SK-N-SH (cell line): ENCODE data around the gene TSC1. TPM values are rescaled to one million over a fixed set of nuclear protein-coding genes. Genes with fewer than 3 reads are reported as not detected.

Experiments used
- CTCF ChIA-PET: fragments of 300-600, 350-600 bp; formaldehyde crosslinking; extraction: SDS; loops from one replicate; lab custom pipeline; 2021; lab: Yijun Ruan, JAX
- POLR2A ChIA-PET: fragments of 350-600 bp; sonication (Branson Sonifier 250); formaldehyde crosslinking; extraction: SDS; loops from one replicate; lab custom pipeline; 2020; ENCODE audit warnings: antibody characterized with exemption, inconsistent platforms; lab: Yijun Ruan, JAX
- DNase-seq: peaks from one replicate; pipeline ENCODE4 v3.0.0; 2012
- H2AFZ ChIP-seq: fragments of 200-600 bp; sonication (generic); 2 replicates; pipeline ENCODE4 v1.8.1; 2016; ENCODE audit warnings: antibody characterized with exemption, mild to moderate bottlenecking, low read depth
- H3F3A ChIP-seq: fragments of 200-600 bp; sonication (generic); replicated peaks from 2 replicates; pipeline ENCODE3; 2016; ENCODE audit warnings: antibody characterized with exemption, mild to moderate bottlenecking; ENCODE audit not compliant: insufficient read depth
- H3K27ac ChIP-seq, 2 experiments: fragments of 200-500 bp in 1 of 2; fragments of 200-600 bp in 1 of 2; sonication (Bioruptor generic) in 1 of 2; sonication (generic), shearing (Covaris generic) in 1 of 2; 2 replicates each; pipeline versions ENCODE4 v1.5.1 to v1.6.1; 2014 to 2016; ENCODE audit warnings: low read depth in 2 of 2, inconsistent platforms in 1 of 2, low read length in 1 of 2, mild to moderate bottlenecking in 1 of 2, mixed read lengths in 1 of 2
- H3K27me3 ChIP-seq: fragments of 200-600 bp; sonication (generic), shearing (Covaris generic); 2 replicates; pipeline ENCODE4 v1.6.1; 2016; ENCODE audit warnings: mixed run types; ENCODE audit not compliant: insufficient read depth
- H3K36me3 ChIP-seq, 2 experiments: fragments of 200-500 bp in 1 of 2; fragments of 200-600 bp in 1 of 2; sonication (Bioruptor generic) in 1 of 2; sonication (generic) in 1 of 2; replicated peaks in 1 of 2; 2 replicates each; pipeline versions ENCODE3 to v1.5.1; 2014 to 2016; ENCODE audit warnings: low read length in 1 of 2, mild to moderate bottlenecking in 1 of 2; ENCODE audit not compliant: insufficient read depth in 2 of 2, control insufficient read depth in 1 of 2
- H3K4me1 ChIP-seq, 2 experiments: fragments of 200-500 bp in 1 of 2; fragments of 200-600 bp in 1 of 2; sonication (Bioruptor generic) in 1 of 2; sonication (generic), shearing (Covaris generic) in 1 of 2; 2 replicates each; pipeline versions ENCODE4 v1.5.1 to v1.6.1; 2014 to 2016; ENCODE audit warnings: low read depth in 1 of 2, low read length in 1 of 2, mixed run types in 1 of 2; ENCODE audit not compliant: insufficient read depth in 2 of 2, control insufficient read depth in 1 of 2
- H3K4me2 ChIP-seq: fragments of 200-600 bp; sonication (generic), shearing (Covaris generic); 2 replicates; pipeline ENCODE4 v1.6.1; 2017; ENCODE audit warnings: mixed run types
- H3K4me3 ChIP-seq, 2 experiments: fragments of 200-500 bp in 1 of 2; fragments of 200-600 bp in 1 of 2; sonication (Bioruptor generic) in 1 of 2; sonication (generic), shearing (Covaris generic) in 1 of 2; 2 replicates each; pipeline versions ENCODE4 v1.5.1 to v1.8.1; 2014 to 2016; ENCODE audit warnings: low read depth in 2 of 2, inconsistent platforms in 1 of 2, low read length in 1 of 2, mild to moderate bottlenecking in 1 of 2, mixed read lengths in 1 of 2, moderate library complexity in 1 of 2
- H3K79me2 ChIP-seq: fragments of 200-600 bp; sonication (generic); 2 replicates; pipeline ENCODE4 v1.8.1; 2017; ENCODE audit warnings: mild to moderate bottlenecking; ENCODE audit not compliant: insufficient read depth
- H3K9ac ChIP-seq: fragments of 200-600 bp; sonication (generic); 2 replicates; pipeline ENCODE4 v1.6.1; 2017; ENCODE audit warnings: mixed run types
- H3K9me2 ChIP-seq: fragments of 200-600 bp; sonication (generic); 2 replicates; pipeline ENCODE4 v1.6.1; 2017; ENCODE audit warnings: mixed run types
- H3K9me3 ChIP-seq: fragments of 200-600 bp; sonication (generic); 2 replicates; pipeline ENCODE4 v1.6.1; 2017; ENCODE audit warnings: mixed run types, mild to moderate bottlenecking, moderate library complexity
- H4K20me1 ChIP-seq: fragments of 200-600 bp; sonication (generic); 2 replicates; pipeline ENCODE4 v1.6.1; 2017; ENCODE audit warnings: mild to moderate bottlenecking, mixed run types; ENCODE audit not compliant: insufficient read depth
- CHD2 ChIP-seq: fragments of 150-350 bp; IDR thresholded peaks from 2 replicates; pipeline ENCODE4 v1.6.1; 2018; ENCODE audit warnings: low read length; ENCODE audit not compliant: partially characterized antibody
- ELF1 ChIP-seq: IDR thresholded peaks from 2 replicates; pipeline ENCODE4 v1.4.0; 2012
- EP300 ChIP-seq, 2 experiments: IDR thresholded peaks; 2 replicates each; pipeline versions ENCODE4 v1.4.0 to v1.6.1; 2012; ENCODE audit warnings: borderline replicate concordance in 1 of 2, low read depth in 1 of 2, low read length in 1 of 2
- EZH2phosphoT487 ChIP-seq: fragments of 200-600 bp; sonication (generic); IDR thresholded peaks from 2 replicates; pipeline ENCODE4 v1.6.1; 2017; ENCODE audit warnings: low read depth, mixed run types, mild to moderate bottlenecking, antibody characterized with exemption, moderate library complexity, borderline replicate concordance
- FOXJ3 ChIP-seq: sonication (generic); formaldehyde crosslinking; IDR thresholded peaks from 2 replicates; pipeline ENCODE4 v1.5.1; 2020; ENCODE audit warnings: mild to moderate bottlenecking, missing genetic modification reagents
- FOXM1 ChIP-seq: IDR thresholded peaks from 2 replicates; pipeline ENCODE4 v1.4.0; 2012; ENCODE audit warnings: low read depth, mild to moderate bottlenecking
- GABPA ChIP-seq: IDR thresholded peaks from 2 replicates; pipeline ENCODE4 v1.4.0; 2012; ENCODE audit warnings: low read depth, mild to moderate bottlenecking
- GATA2 ChIP-seq: sonication (generic); formaldehyde crosslinking; IDR thresholded peaks from 2 replicates; pipeline ENCODE4 v1.5.0; 2020; ENCODE audit warnings: mild to moderate bottlenecking, missing genetic modification reagents
- MEF2A ChIP-seq: IDR thresholded peaks from 2 replicates; pipeline ENCODE4 v1.4.0; 2012; ENCODE audit warnings: low read depth, borderline replicate concordance
- MXI1 ChIP-seq: IDR thresholded peaks from 2 replicates; pipeline ENCODE4 v1.6.1; 2012; ENCODE audit warnings: mild to moderate bottlenecking, low read depth, low read length, improper control_type of control experiment
- RAD21 ChIP-seq: IDR thresholded peaks from 2 replicates; pipeline ENCODE4 v1.6.1; 2012; ENCODE audit warnings: mild to moderate bottlenecking, low read length
- RCOR1 ChIP-seq: fragments of 150-350 bp; IDR thresholded peaks from 2 replicates; pipeline ENCODE4 v1.6.1; 2017; ENCODE audit warnings: antibody characterized with exemption, low read length
- TCF12 ChIP-seq: IDR thresholded peaks from 2 replicates; pipeline ENCODE4 v1.4.0; 2012
- YY1 ChIP-seq: IDR thresholded peaks from 2 replicates; pipeline ENCODE4 v1.4.0; 2012; ENCODE audit warnings: low read depth, mild to moderate bottlenecking
- WGBS: methylation state at CpG from one replicate; pipeline ENCODE4 v1.1.6; 2017; ENCODE audit warnings: low lambda C conversion rate; 5-methylcytosine and 5-hydroxymethylcytosine counted together
- polyA plus RNA-seq, 3 experiments: library from polyadenylated mRNA; depleted of rRNA; stranded (reverse); fragments of >200 nt; gene quantifications; 2 replicates each; pipeline ENCODE4 v1.2.3, GENCODE V29; 2012
- TF ChIP-seq, protein P1 (sequence below): IDR thresholded peaks from 2 replicates; pipeline ENCODE4; 2012
- TF ChIP-seq, protein P2 (sequence below): IDR thresholded peaks from 2 replicates; pipeline ENCODE4 v1.4.0; 2012; ENCODE audit warnings: low read depth
- TF ChIP-seq, protein P3 (sequence below): fragments of 200-600 bp; sonication (generic); IDR thresholded peaks from 2 replicates; pipeline ENCODE4 v1.6.1; 2017; ENCODE audit warnings: antibody characterized with exemption, mild to moderate bottlenecking, moderate library complexity
- TF ChIP-seq, protein P4 (sequence below): fragments of 150-350 bp; IDR thresholded peaks from 2 replicates; pipeline ENCODE4 v1.6.1; 2017; ENCODE audit warnings: antibody characterized with exemption, low read length, low read depth, borderline replicate concordance
- TF ChIP-seq, protein P5 (sequence below): IDR thresholded peaks from 2 replicates; pipeline ENCODE4 v1.4.0; 2012; ENCODE audit warnings: low read depth, borderline replicate concordance

Gene TSC1
- polyA plus RNA-seq, 1 of the 3 experiments (the other 2 are of a cell fraction), result 18.3 TPM

DNA sequence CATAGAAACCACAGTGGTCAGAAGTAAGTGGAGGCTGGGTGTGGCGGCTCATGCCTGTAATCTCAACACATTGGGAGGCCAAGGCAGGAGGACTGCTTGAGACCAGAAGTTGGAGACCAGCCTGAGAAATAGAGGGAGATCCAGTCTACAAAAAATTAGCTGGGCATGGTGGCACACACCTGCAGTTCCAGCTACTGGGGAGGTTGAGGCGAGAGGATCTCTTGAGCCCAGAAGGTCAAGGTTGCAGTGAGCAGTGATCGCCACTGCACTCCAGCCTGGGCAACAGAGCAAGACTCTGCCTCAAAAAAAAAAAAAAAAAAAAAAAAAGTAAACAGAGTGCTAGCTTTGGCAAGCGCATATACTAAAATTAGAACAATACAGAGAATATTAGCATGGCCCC lies 90.9 kb downstream of the TSC1 start:
- Histone ChIP-seq H3K9me2 (no peaks in the 10 kb centered on the region), H3K4me3 (no peak overlapping the region), H3K36me3 (no peaks in the 10 kb centered on the region), H2AFZ (no peak overlapping the region), H3K27ac (no peak overlapping the region), H3K4me2 (no peak overlapping the region), H3K9ac (no peak overlapping the region), H3K9me3 (no peaks in the 10 kb centered on the region), H4K20me1 (no peaks in the 10 kb centered on the region), H3K4me1 (peaks cover 0 to 32% of the 10 kb centered on the region in 2 experiments; a peak in 1 of 4 replicates), H3K79me2 (no peaks in the 10 kb centered on the region), H3F3A (no peaks in the 10 kb centered on the region), H3K27me3 (no peaks in the 10 kb centered on the region)
- ChIA-PET CTCF (no interaction called here), POLR2A (no interaction called here)
- WGBS, result 86% methylated on average over 4 of the region's 4 CpGs
- TF ChIP-seq MEF2A (no peak), EP300 (IDR thresholded peaks at IDR 0.05; ENCODE audit: borderline replicate concordance in 1 of 2, low read depth in 1 of 2, low read length in 1 of 2) (no peak), ELF1 (no peak), GABPA (no peak), TCF12 (no peak), YY1 (no peak), FOXM1 (no peak)
- TF ChIP-seq, protein P1, sequence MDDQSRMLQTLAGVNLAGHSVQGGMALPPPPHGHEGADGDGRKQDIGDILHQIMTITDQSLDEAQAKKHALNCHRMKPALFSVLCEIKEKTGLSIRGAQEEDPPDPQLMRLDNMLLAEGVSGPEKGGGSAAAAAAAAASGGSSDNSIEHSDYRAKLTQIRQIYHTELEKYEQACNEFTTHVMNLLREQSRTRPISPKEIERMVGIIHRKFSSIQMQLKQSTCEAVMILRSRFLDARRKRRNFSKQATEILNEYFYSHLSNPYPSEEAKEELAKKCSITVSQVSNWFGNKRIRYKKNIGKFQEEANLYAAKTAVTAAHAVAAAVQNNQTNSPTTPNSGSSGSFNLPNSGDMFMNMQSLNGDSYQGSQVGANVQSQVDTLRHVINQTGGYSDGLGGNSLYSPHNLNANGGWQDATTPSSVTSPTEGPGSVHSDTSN, result no peak
- TF ChIP-seq, protein P2, sequence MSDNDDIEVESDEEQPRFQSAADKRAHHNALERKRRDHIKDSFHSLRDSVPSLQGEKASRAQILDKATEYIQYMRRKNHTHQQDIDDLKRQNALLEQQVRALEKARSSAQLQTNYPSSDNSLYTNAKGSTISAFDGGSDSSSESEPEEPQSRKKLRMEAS, result no peak
- TF ChIP-seq, protein P3, sequence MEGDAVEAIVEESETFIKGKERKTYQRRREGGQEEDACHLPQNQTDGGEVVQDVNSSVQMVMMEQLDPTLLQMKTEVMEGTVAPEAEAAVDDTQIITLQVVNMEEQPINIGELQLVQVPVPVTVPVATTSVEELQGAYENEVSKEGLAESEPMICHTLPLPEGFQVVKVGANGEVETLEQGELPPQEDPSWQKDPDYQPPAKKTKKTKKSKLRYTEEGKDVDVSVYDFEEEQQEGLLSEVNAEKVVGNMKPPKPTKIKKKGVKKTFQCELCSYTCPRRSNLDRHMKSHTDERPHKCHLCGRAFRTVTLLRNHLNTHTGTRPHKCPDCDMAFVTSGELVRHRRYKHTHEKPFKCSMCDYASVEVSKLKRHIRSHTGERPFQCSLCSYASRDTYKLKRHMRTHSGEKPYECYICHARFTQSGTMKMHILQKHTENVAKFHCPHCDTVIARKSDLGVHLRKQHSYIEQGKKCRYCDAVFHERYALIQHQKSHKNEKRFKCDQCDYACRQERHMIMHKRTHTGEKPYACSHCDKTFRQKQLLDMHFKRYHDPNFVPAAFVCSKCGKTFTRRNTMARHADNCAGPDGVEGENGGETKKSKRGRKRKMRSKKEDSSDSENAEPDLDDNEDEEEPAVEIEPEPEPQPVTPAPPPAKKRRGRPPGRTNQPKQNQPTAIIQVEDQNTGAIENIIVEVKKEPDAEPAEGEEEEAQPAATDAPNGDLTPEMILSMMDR, result no peak
- TF ChIP-seq, protein P4, sequence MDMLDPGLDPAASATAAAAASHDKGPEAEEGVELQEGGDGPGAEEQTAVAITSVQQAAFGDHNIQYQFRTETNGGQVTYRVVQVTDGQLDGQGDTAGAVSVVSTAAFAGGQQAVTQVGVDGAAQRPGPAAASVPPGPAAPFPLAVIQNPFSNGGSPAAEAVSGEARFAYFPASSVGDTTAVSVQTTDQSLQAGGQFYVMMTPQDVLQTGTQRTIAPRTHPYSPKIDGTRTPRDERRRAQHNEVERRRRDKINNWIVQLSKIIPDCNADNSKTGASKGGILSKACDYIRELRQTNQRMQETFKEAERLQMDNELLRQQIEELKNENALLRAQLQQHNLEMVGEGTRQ, result no peak
- DNase-seq, result no peak

DNA sequence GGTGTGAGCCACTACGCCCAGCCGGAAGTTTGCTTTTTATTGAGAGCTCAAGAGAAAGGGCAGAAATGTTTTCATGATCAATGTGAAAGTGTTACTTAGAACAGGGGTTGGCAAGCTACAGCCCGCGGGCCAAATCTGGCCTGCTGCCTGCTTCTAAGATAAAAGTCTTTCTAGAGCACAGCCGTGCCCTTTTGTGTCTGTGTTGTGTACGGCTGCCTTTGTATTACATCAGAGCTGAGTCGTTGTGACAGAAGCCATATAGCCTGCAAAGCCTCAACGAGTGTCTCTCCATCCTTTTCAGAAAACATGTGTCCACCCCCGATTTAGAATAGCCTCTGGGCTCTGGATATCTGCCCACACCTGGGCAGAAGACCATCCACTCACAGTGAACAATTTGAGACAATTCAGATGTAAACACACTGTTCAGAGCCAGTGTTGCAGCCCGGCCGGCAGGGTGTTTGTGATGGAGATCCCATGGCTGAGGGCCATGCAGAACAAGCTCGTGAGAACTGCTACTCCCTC lies 95.2 kb downstream of the TSC1 start:
- Histone ChIP-seq H3K27ac (peak overlapping the region in 1 of 2 experiments; percentile 88; a peak in 2 of 4 replicates), H3K9me3 (no peaks in the 10 kb centered on the region), H3K9me2 (no peaks in the 10 kb centered on the region), H3K4me1 (peaks cover 0 to 40% of the 10 kb centered on the region in 2 experiments; a peak in 1 of 4 replicates), H2AFZ (no peak overlapping the region), H3K9ac (no peak overlapping the region), H3K4me3 (no peak overlapping the region), H4K20me1 (no peaks in the 10 kb centered on the region), H3K4me2 (no peak overlapping the region), H3F3A (no peaks in the 10 kb centered on the region), H3K27me3 (no peaks in the 10 kb centered on the region), H3K79me2 (no peaks in the 10 kb centered on the region), H3K36me3 (no peaks in the 10 kb centered on the region)
- CTCF ChIA-PET, result interaction anchor here (0.7 to 3.3 kb wide), 11 partner anchors 9 to 53 kb away, joined by 3 to 18 read pairs (median 3); no protein-coding TSS in a partner anchor
- 28% methylated on average over 8 of the region's 12 CpGs for WGBS
- DNase-seq, result peak; percentile 81
- TF ChIP-seq GATA2 (CRISPR knock-in tag) (peak; percentile 80), TCF12 (peak; percentile 36; the same call in 1 of the 2 replicates), FOXJ3 (CRISPR knock-in tag) (peak; percentile 87), RCOR1 (peak; percentile 88), RAD21 (peak; percentile 11; the same call in 1 of the 2 replicates), EZH2phosphoT487 (no peak), EP300 (IDR thresholded peaks at IDR 0.05; ENCODE audit: borderline replicate concordance in 1 of 2, low read depth in 1 of 2, low read length in 1 of 2) (peak in 1 of 2 experiments; percentile 94; a peak in 2 of 4 replicates), MXI1 (peak; percentile 63), CHD2 (peak; percentile 70), FOXM1 (no peak)
- TF ChIP-seq, protein P5, sequence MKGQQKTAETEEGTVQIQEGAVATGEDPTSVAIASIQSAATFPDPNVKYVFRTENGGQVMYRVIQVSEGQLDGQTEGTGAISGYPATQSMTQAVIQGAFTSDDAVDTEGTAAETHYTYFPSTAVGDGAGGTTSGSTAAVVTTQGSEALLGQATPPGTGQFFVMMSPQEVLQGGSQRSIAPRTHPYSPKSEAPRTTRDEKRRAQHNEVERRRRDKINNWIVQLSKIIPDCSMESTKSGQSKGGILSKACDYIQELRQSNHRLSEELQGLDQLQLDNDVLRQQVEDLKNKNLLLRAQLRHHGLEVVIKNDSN, result no peak
- POLR2A ChIA-PET, result interaction anchor here (1.0 kb wide), 2 partner anchors 28 to 50 kb away, joined by 3 to 6 read pairs; no protein-coding TSS in a partner anchor
